CD4-positive, alpha-beta memory T cell (primary cell): ENCODE results near the gene DMRTA2. TPM values are rescaled to one million over a fixed set of nuclear protein-coding genes. Genes with fewer than 3 reads are reported as not detected.

ENCODE experiments used
- CTCF ChIA-PET: fragments of 350-600 bp; sonication (Branson Sonifier 250); formaldehyde crosslinking; loops from one replicate; lab custom pipeline; 2021; ENCODE audit warnings: inconsistent platforms; ENCODE audit not compliant: partially characterized antibody; lab: Charles Lee
- POLR2A ChIA-PET: fragments of 350-600 bp; sonication (Branson Sonifier 250); formaldehyde crosslinking; loops from one replicate; lab custom pipeline; 2021; ENCODE audit not compliant: partially characterized antibody; lab: Charles Lee
- DNase-seq, 5 donors: peaks; one replicate each; pipeline versions ENCODE4 v3.0.0 to v3.0.0-alpha.2; 2020 to 2022; ENCODE audit warnings: mixed read lengths in 1 of 5
- H3K27ac ChIP-seq: one replicate; pipeline ENCODE4 v1.7.0; 2013; ENCODE audit warnings: low read depth, low read length
- H3K27me3 ChIP-seq: 2 replicates; pipeline ENCODE4 v1.7.0; 2013; ENCODE audit warnings: mild to moderate bottlenecking, low read length, moderate library complexity; ENCODE audit not compliant: insufficient read depth
- H3K36me3 ChIP-seq: 2 replicates; pipeline ENCODE4 v1.7.0; 2013; ENCODE audit warnings: mild to moderate bottlenecking, low read length, moderate library complexity; ENCODE audit not compliant: insufficient read depth
- H3K4me1 ChIP-seq: 2 replicates; pipeline ENCODE4 v1.7.0; 2013; ENCODE audit warnings: mild to moderate bottlenecking, low read length, moderate library complexity; ENCODE audit not compliant: insufficient read depth
- H3K4me3 ChIP-seq, 2 donors: one replicate each; pipeline ENCODE4 v1.7.0; 2013; ENCODE audit warnings: low read length in 2 of 2, mild to moderate bottlenecking in 1 of 2
- H3K9me3 ChIP-seq, 2 donors: one replicate each; pipeline ENCODE4 v1.7.0; 2013; ENCODE audit warnings: low read length in 2 of 2, control low read depth in 1 of 2; ENCODE audit not compliant: control insufficient read depth in 1 of 2
- H3K27ac Mint-ChIP-seq, 7 donors: one replicate each; pipeline ENCODE4 v1.8.0; 2020 to 2021; ENCODE audit warnings: mixed read lengths in 7 of 7, mild to moderate bottlenecking in 6 of 7, inconsistent platforms in 3 of 7, moderate library complexity in 3 of 7
- H3K27me3 Mint-ChIP-seq, 2 donors: one replicate each; pipeline ENCODE4 v1.8.0; 2020 to 2021; ENCODE audit warnings: mixed read lengths in 2 of 2
- H3K36me3 Mint-ChIP-seq, 2 donors: one replicate each; pipeline ENCODE4 v1.8.0; 2020 to 2021; ENCODE audit warnings: mixed read lengths in 2 of 2, inconsistent platforms in 1 of 2, mild to moderate bottlenecking in 1 of 2
- H3K4me1 Mint-ChIP-seq, 4 donors: one replicate each; pipeline ENCODE4 v1.8.0; 2020 to 2021; ENCODE audit warnings: mixed read lengths in 4 of 4, mild to moderate bottlenecking in 1 of 4
- H3K4me3 Mint-ChIP-seq, 8 donors: one replicate each; pipeline ENCODE4 v1.8.0; 2020 to 2021; ENCODE audit warnings: mixed read lengths in 8 of 8, mild to moderate bottlenecking in 7 of 8, moderate library complexity in 6 of 8, inconsistent platforms in 3 of 8
- H3K9me3 Mint-ChIP-seq, 8 donors: one replicate each; pipeline ENCODE4 v1.8.0; 2020 to 2021; ENCODE audit warnings: mixed read lengths in 8 of 8, mild to moderate bottlenecking in 5 of 8, inconsistent platforms in 3 of 8, moderate library complexity in 1 of 8
- intact Hi-C: fragments of 100-400 bp; cut with micrococcal nuclease; formaldehyde crosslinking; loops from one replicate; pipeline ENCODE4 v1.15.1; 2023
- polyA plus RNA-seq, 2 donors: library from polyadenylated mRNA; unstranded; fragments of 300-500 nt; fragmentation: Illumina TruSeq; gene quantifications; one replicate each; pipeline ENCODE4 v1.2.3, GENCODE V29; 2021
- total RNA-seq, 2 experiments: library from RNA; stranded (reverse); gene quantifications; one replicate each; pipeline ENCODE4 v1.2.3, GENCODE V29; 2021

The DMRTA2 gene
- total and polyA plus RNA-seq, 4 experiments from 2014 or later = not detected

DNA sequence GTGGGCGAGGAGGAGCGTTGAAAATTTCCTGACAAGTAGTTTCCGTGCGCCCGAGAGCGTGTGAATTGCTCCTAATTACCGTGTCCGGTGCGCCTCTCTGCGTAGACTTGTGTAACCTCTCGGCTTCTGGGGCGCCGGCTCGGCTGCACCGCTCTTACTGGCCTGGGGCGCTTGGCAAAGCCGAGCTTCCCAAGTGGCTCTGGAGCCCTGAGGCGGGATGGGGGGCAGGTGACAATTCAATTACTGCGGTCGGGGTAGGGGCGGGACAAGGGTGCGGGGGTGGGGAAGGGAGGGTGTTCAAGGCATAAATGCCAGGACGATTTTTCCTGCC is 392 bp upstream of the DMRTA2 start:
- Histone ChIP-seq H3K27me3 (peaks cover 51% of the 10 kb centered on the region), H3K4me1 (peaks cover 32% of the 10 kb centered on the region), H3K9me3 (no peaks in the 10 kb centered on the region), H3K36me3 (no peaks in the 10 kb centered on the region), H3K27ac (no peak overlapping the region), H3K4me3 (no peak overlapping the region)
- no peak for DNase-seq
- ChIA-PET POLR2A (no interaction called here), CTCF (no interaction called here)
- H3K36me3 Mint-ChIP-seq = peaks cover 0 to 3% of the 10 kb centered on the region in 2 donors
- peaks cover 0 to 4% (median 0%) of the 10 kb centered on the region in 8 donors for H3K9me3 Mint-ChIP-seq
- peaks cover 33 to 75% (median 55%) of the 10 kb centered on the region in 4 donors for H3K4me1 Mint-ChIP-seq
- peak overlapping the region; percentile 84 to 98 (median 91) for H3K4me3 Mint-ChIP-seq
- H3K27me3 Mint-ChIP-seq = peaks cover 65 to 67% of the 10 kb centered on the region in 2 donors
- peak overlapping the region in 1 of 7 donors; percentile 55 for H3K27ac Mint-ChIP-seq
- intact Hi-C loops = no loop called here

DNA sequence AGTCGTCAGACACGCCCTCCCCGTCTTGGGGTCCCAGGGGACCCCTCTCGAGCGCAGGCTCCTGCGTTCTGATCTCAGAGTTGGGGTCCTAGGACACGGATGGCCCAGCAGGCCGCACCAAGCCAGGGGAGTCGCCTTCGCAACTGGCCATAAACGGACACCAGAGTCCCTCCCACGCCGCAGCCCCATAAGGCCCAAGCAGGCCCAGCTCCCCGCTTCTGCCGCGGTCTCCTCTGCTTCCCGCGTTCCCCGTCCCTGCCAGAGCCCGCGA is 633 bp downstream of the DMRTA2 start:
- no peak for DNase-seq
- Mint-ChIP-seq H3K9me3 (peaks cover 0 to 2% (median 0%) of the 10 kb centered on the region in 8 donors), H3K27ac (no peak overlapping the region), H3K36me3 (peaks cover 0 to 3% of the 10 kb centered on the region in 2 donors), H3K27me3 (peaks cover 61 to 64% of the 10 kb centered on the region in 2 donors), H3K4me1 (peaks cover 32 to 78% (median 56%) of the 10 kb centered on the region in 4 donors), H3K4me3 (peak overlapping the region in 3 of 8 donors; percentile 41 to 61 (median 59))
- Histone ChIP-seq H3K27ac (no peak overlapping the region), H3K4me3 (no peak overlapping the region), H3K9me3 (no peaks in the 10 kb centered on the region), H3K4me1 (peaks cover 32% of the 10 kb centered on the region), H3K36me3 (no peaks in the 10 kb centered on the region), H3K27me3 (peaks cover 42% of the 10 kb centered on the region)
- POLR2A ChIA-PET = no interaction called here
- CTCF ChIA-PET = no interaction called here
- intact Hi-C loops = no loop called here

DNA sequence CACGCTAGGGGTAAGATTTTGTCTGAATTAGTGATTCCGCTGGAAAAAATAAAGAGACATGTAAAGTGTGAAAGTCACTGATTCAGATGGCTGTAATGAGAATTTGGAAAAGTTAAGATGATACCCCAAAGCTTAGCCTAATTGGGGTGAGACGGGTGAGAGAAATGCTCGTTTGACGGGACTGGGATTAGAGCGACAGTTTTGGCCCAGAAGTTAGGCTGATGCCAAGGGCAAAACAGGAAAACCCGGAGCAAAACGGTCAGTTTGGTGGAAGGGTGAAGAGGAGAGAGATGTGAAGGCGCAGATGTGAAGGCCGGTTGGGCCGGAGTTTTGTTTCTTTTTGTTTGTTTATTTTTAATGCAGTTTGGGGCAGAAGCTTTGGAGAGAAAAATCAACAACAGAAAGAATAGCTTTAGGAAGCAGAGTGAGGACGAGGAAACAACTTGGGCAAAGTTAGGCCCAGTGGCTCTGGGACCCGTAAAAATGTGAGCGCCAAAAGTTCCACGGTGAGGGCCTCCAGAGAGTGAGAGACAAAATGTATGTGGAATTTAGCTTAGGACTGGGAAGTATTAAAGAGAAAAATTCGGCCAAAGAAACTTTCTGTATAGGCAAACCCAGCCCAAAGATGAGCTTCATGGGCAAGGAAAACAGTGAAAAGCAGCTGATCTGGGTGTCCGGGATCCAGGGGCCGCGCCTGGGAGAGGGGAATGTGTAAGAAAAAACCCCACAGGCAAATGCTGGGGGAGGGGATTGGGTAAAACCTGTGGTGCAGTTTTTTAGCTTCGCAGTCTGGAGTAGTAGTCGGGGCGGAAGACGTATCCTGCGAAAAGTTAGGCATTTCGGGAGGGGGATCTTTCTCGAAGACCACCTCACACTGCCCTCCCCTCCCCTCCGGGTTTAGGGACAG is 1.2 kb downstream of the DMRTA2 start:
- Mint-ChIP-seq H3K27me3 (peaks cover 60% of the 10 kb centered on the region in 2 donors), H3K9me3 (peaks cover 0 to 2% (median 0%) of the 10 kb centered on the region in 8 donors), H3K27ac (peak overlapping the region in 2 of 7 donors; percentile 7 to 33), H3K4me1 (peaks cover 29 to 75% (median 54%) of the 10 kb centered on the region in 4 donors), H3K4me3 (peak overlapping the region in 7 of 8 donors; percentile 23 to 81 (median 64)), H3K36me3 (peaks cover 0 to 3% of the 10 kb centered on the region in 2 donors)
- no peak overlapping the region for H3K27ac ChIP-seq
- no peaks in the 10 kb centered on the region for H3K36me3 ChIP-seq
- H3K9me3 ChIP-seq = no peaks in the 10 kb centered on the region
- H3K4me3 ChIP-seq = no peak overlapping the region
- H3K27me3 ChIP-seq = peaks cover 40% of the 10 kb centered on the region
- CTCF ChIA-PET = no interaction called here
- POLR2A ChIA-PET = no interaction called here
- peaks cover 28% of the 10 kb centered on the region for H3K4me1 ChIP-seq
- DNase-seq = no peak
- intact Hi-C loops = no loop called here

DNA sequence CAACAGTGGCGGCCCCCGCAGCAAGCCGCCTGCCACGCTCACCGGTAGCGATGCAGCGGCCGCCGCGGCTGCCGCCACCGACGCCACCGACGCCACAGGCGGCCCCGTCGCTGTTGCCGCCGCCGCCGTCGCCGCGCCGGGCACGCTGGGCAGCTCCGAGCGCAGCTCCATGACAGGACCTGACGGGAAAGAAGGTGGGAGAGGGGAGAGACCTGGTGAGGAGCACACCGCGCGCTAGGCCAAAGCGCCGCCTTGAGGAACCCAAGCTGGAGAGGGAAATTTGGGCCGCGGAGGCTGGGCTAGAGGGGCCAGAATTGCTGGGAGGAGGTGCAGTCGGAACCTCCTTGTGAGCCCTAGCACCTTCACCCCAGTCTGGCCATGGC is 1.9 kb downstream of the DMRTA2 start:
- CTCF ChIA-PET = no interaction called here
- Mint-ChIP-seq H3K36me3 (peaks cover 0 to 3% of the 10 kb centered on the region in 2 donors), H3K4me3 (peak overlapping the region in 3 of 8 donors; percentile 0 to 81 (median 66)), H3K27ac (no peak overlapping the region), H3K4me1 (peaks cover 31 to 77% (median 58%) of the 10 kb centered on the region in 4 donors), H3K27me3 (peaks cover 60 to 65% of the 10 kb centered on the region in 2 donors), H3K9me3 (peaks cover 0 to 4% (median 0%) of the 10 kb centered on the region in 8 donors)
- H3K4me3 ChIP-seq = no peak overlapping the region
- peaks cover 28% of the 10 kb centered on the region for H3K4me1 ChIP-seq
- intact Hi-C loops = no loop called here
- H3K27me3 ChIP-seq = peaks cover 42% of the 10 kb centered on the region
- no peaks in the 10 kb centered on the region for H3K36me3 ChIP-seq
- DNase-seq = no peak
- H3K27ac ChIP-seq = no peak overlapping the region
- POLR2A ChIA-PET = no interaction called here
- H3K9me3 ChIP-seq = no peaks in the 10 kb centered on the region

- H3K27ac ChIP-seq = no peak overlapping the region
- no peak for DNase-seq
- H3K36me3 ChIP-seq = no peaks in the 10 kb centered on the region
- Mint-ChIP-seq H3K27me3 (peaks cover 56 to 61% of the 10 kb centered on the region in 2 donors), H3K9me3 (peaks cover 0 to 4% (median 0%) of the 10 kb centered on the region in 8 donors), H3K36me3 (peaks cover 0 to 3% of the 10 kb centered on the region in 2 donors), H3K27ac (no peak overlapping the region), H3K4me1 (peaks cover 30 to 74% (median 56%) of the 10 kb centered on the region in 4 donors), H3K4me3 (peak overlapping the region in 5 of 8 donors; percentile 48 to 75 (median 53))
- intact Hi-C loops = no loop called here
- no peak overlapping the region for H3K4me3 ChIP-seq
- ChIA-PET CTCF (no interaction called here), POLR2A (no interaction called here)
- no peaks in the 10 kb centered on the region for H3K9me3 ChIP-seq
- H3K4me1 ChIP-seq = peaks cover 28% of the 10 kb centered on the region
- H3K27me3 ChIP-seq = peaks cover 41% of the 10 kb centered on the region
These were observed 2.4 kb downstream of the DMRTA2 start for GRCh38 chr1:50420689-50421365.

GRCh38 chr1:50419907-50420677 is 3.2 kb downstream of the DMRTA2 start:
- Histone ChIP-seq H3K27ac (no peak overlapping the region), H3K4me3 (no peak overlapping the region), H3K9me3 (no peaks in the 10 kb centered on the region), H3K27me3 (peaks cover 37% of the 10 kb centered on the region), H3K36me3 (no peaks in the 10 kb centered on the region), H3K4me1 (peaks cover 23% of the 10 kb centered on the region)
- CTCF ChIA-PET = no interaction called here
- POLR2A ChIA-PET = no interaction called here
- Mint-ChIP-seq H3K4me3 (peak overlapping the region in 7 of 8 donors; percentile 14 to 75 (median 53)), H3K4me1 (peaks cover 30 to 68% (median 53%) of the 10 kb centered on the region in 4 donors), H3K36me3 (peaks cover 0 to 3% of the 10 kb centered on the region in 2 donors), H3K27ac (peak overlapping the region in 1 of 7 donors; percentile 59), H3K27me3 (peaks cover 50 to 57% of the 10 kb centered on the region in 2 donors), H3K9me3 (peaks cover 0 to 4% (median 0%) of the 10 kb centered on the region in 8 donors)
- intact Hi-C loops = no loop called here
- DNase-seq = no peak
